ENCODE results near the gene ROPN1L.

GRCh38 chr5:10396552-10396951 is 45.1 kb upstream of the ROPN1L start:
- no peak for TF ChIP-seq CTCF (IDR thresholded peaks at IDR 0.05)
- no peak for TF ChIP-seq POLR2A (IDR thresholded peaks at IDR 0.05)
